Jurkat, Clone E6-1 (cell line): ENCODE results near the gene CPT1B.
"Not testable (repeated sequence)": the region's sequence is repeated elsewhere in the genome, so short reads cannot be mapped to it uniquely, and the experiment has no call there.

Source experiments
- DNase-seq: peaks from one replicate; pipeline ENCODE4 v3.0.0-alpha.2; 2011; ENCODE audit warnings: low read depth, low spot score
- H3K4me3 ChIP-seq: 2 replicates; pipeline ENCODE4 v1.5.1; 2011; ENCODE audit warnings: mild to moderate bottlenecking, low read length, control low read depth, moderate library complexity

The CPT1B gene

DNA sequence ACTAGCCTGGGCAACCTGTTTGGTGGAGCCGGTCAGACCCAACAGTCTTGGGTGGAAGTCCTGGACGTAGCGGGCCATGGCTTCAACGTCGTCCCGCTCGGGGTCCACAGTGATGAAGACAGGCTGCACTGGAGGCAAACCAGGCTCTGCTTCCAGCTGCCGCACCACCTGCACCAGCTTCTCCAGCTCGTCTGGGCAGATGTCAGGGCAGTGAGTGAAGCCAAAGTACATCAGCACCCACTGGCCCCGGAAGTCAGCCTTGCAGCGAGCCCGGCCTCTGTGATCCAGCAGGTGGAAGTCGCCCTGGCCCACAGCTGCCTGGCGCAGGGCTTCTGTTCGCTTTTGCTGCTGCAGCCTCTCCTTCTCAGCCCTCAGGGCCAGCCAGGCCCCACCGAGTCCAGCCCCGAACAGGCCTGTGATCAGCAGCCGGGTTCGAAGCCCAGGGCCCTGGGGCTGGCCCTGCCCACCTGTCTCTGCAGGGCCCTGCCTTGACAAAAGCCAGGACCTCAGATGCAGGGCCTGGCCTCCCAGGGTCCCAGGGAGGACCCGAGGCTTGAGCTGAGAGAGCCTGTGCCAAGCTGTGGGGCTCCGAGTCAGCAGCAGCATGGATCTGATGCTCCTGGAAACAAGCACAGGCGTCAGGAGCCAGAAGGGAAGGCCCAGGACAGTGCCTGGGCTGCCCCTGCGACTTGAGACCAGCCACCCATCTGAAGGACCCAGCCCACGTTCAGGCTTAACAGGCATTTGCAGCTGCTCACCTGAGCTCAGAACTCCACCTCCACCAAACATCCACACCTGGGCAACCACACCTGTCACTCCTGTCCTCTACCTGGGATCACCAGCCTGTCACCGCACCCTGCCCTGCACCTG, 54.2 kb downstream of the CPT1B start:
- no peak for DNase-seq
- peak overlapping the region; percentile 71 for H3K4me3 ChIP-seq

GRCh38 chr22:50523458-50523805, 54.8 kb downstream of the CPT1B start:
- no peak for DNase-seq
- no peak overlapping the region for H3K4me3 ChIP-seq

GRCh38 chr22:50522806-50523438, 55.3 kb downstream of the CPT1B start:
- DNase-seq: no peak
- no peak overlapping the region for H3K4me3 ChIP-seq

DNA sequence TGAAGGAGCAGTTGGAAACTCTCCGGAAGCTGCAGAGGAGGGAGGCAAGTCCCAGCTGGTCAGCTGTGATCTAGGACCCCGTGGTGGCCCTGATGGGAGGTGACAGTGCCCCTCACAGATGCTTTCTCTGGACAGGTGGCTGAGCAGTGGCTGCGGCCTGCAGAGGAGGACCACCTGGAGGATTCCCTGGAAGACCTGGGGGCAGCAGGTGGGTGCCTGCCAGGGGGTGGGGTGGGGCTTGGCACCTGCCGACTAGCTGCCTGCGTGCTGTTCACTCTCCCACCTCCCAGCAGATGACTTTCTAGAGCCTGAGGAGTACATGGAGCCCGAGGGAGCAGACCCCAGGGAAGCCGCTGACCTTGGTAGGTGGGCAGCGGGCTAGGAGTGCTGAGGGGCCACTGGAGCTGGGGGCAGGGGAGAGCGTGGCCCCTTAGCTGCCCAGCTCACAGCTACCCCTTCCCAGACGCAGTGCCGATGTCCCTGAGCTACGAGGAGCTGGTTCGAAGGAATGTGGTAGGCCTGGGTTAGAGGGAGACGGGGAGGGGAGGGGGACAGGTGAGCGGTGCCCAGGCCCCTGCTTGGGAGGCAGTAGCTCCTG, 55.9 kb downstream of the CPT1B start:
- no peak for DNase-seq
- H3K4me3 ChIP-seq: no peak overlapping the region

DNA sequence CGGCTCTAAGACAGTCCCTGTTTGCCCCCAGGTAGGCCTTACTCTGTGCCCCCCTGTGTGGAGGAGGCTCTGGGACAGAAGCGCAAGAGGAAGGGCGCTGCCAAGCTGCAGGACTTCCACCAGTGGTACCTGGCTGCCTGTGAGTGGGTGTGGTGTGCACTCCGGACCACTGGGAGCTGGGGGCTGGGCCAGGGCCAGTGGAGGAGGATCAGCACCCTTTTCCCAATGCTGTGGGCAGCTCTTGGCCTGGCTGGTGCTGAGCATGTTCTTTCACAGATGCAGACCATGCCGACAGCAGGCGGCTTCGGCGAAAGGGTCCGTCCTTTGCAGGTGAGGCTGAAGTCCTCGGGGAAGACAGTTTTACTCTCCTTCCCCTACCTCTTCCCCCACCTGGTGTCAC, 56.5 kb downstream of the CPT1B start:
- no peak for DNase-seq
- no peak overlapping the region for H3K4me3 ChIP-seq

- DNase-seq: no peak
- H3K4me3 ChIP-seq: no peak overlapping the region
Observed at GRCh38 chr22:50520826-50521453, 57.3 kb downstream of the CPT1B start.

DNA sequence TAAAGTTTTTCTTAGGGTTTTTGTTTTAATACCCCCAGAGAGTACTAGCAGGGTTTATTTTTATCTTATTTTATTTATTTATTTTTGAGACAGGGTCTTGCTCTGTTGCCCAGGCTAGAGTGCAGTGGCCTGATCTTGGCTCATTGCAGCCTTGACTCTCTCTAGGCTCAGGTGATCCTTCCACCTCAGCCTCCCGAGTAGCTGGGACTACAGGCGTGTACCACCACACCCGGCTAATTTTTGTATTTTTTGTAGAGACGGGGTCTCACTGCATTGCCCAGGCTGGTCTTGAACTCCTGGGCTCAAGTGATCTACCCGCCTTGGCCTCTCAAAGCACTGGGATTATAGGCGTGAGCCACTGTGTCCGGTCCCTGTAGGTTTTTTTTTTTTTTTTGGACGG, 58.0 kb downstream of the CPT1B start:
- not testable (repeated sequence) for H3K4me3 ChIP-seq, DNase-seq

GRCh38 chr22:50519151-50519550, 59.1 kb downstream of the CPT1B start:
- no peak overlapping the region for H3K4me3 ChIP-seq
- DNase-seq: no peak
